T-helper 2 cell (primary cell): ENCODE measurements around the gene BRIX1.
"Not testable (repeated sequence)": the region's sequence is repeated elsewhere in the genome, so short reads cannot be mapped to it uniquely, and the experiment has no call there.

Experiments used
- DNase-seq, 5 experiments: peaks; one replicate each; pipeline versions ENCODE4 v3.0.0 to v3.0.0-alpha.2; 2012 to 2022

The BRIX1 gene

GRCh38 chr5:34968258-34968657 is 52.7 kb downstream of the BRIX1 start:
- DNase-seq, result no peak

GRCh38 chr5:34970552-34970951 is 55.0 kb downstream of the BRIX1 start:
- DNase-seq, result no peak

- not testable (repeated sequence) for DNase-seq
Measured at GRCh38 chr5:34971655-34972054, 56.1 kb downstream of the BRIX1 start.
